ENCODE measurements around the gene SSNA1.

Gene SSNA1

DNA sequence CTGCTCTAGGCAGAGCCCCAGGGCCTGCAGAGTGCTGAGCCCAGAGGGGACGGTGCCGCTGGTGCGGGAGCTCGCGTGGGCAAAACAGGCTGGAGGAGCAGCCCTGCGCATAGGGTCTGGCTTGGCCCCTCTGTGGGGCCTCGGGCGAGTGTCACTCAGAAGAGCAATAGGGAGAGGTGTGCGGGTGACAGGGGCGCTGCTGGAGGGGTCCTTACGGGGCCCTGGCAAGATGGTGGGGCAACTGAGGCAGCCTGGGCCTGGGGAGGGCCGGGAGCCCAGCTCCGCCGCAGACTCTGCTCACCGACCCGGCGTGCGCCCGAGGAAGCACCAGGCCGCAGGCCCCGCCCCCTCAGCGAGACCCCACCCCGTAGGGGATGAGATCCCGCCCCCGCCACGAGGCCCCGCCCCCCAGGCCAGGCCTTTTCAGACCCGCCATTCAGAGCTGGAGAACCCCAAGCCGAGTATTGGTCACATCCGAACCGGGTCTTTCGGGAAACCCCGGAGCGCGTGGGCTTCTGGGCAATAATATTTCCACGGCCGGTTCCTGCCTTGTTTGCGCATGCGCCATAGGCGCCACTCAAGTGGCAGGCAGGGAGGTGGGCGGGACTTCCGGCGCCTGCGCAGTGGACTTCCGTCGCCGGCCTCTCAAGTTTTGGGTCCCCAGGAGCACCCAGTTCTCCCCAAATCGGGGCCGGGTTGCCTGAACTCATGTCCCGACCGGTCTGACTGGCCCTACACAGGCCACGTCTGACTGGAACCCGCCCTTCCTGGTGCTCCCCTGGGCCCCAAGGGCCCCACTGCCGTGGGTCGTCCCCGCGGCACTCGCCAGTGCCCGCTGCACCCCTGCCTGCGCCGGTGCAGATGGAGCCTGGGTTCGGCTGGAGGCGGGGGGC is 34.8 kb downstream of the SSNA1 start:
- peak; percentile 99 for DNase-seq

DNA sequence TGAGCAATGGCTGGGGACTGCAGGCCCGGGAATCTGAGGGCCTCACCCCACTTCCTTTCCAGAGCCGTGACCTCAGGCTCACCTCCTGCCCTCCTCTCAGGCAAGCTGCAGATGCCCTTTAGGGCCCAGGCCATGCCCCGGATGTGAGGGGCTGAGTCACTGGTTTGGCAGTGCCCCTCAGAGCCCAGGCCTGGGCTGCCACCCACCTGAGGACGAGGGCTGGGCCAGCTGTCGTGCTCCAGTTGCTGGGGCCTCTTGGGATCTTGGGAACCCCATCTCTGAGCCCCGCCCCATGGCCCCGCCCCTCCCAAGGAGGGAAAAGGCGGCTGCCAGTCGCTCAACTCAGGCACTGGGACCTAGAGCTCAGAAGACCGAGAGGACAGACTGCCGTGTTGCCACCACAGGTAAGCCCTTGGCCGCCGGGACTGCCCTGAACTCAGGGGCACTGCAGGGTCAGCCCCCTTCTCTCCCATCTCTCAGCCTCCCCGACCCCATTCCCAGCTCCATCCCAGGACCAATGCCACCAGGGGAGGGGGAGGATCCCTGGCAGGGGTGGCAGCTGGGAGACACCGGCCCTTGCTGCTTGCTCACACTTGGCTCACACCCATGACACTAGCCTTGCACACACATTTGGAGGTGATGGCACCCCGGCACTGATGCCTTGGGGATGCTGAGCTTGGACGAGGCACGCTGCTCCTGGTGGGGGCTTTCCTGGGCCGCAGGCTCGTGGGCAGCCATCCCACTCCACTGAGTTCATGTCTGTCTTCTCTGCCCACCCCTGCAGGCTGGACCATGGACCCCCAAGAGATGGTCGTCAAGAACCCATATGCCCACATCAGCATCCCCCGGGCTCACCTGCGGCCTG is 36.6 kb downstream of the SSNA1 start, which contains the start of gene CYSRT1:
CYSRT1 (plus strand) TSS at position 345 of the 865 bp plus-strand sequence; CDS start at position 793, 448 bp downstream.
- DNase-seq: no peak

DNA sequence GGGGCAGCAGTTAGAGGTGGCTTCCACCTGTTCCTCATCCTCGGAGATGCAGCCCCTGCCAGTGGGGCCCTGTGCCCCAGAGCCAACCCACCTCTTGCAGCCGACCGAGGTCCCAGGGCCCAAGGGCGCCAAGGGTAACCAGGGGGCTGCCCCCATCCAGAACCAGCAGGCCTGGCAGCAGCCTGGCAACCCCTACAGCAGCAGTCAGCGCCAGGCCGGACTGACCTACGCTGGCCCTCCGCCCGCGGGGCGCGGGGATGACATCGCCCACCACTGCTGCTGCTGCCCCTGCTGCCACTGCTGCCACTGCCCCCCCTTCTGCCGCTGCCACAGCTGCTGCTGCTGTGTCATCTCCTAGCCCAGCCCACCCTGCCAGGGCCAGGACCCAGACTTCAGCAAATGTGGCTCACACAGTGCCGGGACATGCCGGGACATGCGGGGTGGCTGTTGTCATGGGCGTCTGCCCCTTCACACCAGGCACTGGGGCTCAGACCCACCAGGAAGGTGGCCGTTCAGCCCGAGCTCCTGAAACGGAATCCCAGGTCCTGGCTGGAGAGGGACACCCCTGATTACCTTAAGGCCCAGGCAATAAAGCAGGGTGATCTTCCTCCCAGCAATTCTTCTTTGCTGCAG is 37.3 kb downstream of the SSNA1 start:
- no peak for DNase-seq

DNA sequence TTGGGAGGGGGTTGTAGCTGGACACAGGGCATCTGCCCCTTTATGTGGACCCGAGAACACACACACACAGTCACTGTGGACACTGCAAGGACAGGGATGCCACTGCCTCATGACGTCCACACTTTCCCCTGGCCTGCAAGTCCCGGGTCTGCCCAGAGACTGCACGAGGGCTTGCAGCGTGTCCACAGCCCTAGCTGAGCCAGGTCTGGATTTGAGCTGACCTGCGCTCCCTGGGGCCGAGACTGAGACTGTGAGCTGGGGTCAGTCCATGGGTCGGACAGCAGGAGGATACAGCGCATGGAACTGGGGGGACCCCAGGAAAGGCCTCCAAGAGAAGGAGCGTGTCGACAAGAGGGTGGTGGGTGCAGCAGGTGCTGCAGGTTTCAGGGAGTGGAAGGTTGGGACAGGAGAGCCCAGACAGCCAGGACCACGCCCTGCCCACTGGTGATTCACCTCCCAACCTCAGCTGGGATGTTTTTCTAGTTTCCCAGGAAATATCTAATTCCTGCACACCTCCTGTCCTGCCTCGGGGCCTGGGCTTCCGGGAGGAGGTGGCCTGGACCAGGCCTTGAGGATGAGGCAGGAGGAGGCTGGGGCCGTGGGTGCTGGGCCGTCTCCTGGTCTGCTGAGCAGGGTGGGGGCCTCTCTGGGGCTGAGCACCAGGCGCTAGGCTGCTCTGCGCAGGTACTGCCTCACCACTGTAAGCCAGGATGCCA is 38.0 kb downstream of the SSNA1 start:
- no peak for DNase-seq

DNA sequence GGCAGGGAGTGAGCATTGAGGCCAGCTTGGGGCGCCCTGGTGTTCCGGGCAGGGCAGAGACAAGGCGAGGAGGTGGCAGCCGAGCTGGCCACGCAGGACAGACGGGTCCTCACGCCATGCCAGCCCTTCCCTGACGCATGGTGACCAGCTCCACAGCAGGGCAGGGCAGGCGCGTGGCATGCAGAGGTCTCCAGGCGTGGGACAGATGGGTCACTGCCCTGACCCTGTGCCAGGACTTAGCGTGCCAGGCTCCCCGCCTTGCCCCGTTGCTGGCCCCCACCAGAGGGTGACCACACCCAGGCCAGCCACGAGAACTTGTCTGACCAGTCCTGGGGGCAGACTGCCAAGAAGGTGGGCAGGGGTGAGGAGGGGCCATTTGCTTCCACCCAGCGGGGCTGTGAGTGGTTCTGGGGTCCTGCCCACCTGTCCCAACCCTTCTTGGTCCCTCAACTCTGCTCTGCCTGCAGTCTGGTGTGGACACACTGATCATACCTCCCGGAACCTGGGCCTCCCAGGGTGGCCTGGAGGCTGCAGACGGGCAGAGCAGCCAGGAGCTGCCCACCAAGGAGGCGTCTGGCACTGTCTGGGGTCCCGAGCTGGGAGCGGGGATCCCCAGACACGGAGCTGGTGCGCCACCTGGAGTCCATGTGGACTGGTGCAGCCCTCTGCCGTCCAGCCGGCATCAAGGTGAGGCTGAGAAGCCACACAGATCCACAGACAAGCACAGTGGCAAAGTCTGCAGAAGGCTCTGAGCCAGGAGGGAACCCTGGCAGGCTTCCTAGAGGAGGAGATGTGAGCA is 38.8 kb downstream of the SSNA1 start, which contains the start of gene RNF224:
RNF224 (plus strand) TSS at position 449 of the 799 bp plus-strand sequence. CDS start 834 bp downstream, outside the sequence.
- peak; percentile 91 for DNase-seq

DNA sequence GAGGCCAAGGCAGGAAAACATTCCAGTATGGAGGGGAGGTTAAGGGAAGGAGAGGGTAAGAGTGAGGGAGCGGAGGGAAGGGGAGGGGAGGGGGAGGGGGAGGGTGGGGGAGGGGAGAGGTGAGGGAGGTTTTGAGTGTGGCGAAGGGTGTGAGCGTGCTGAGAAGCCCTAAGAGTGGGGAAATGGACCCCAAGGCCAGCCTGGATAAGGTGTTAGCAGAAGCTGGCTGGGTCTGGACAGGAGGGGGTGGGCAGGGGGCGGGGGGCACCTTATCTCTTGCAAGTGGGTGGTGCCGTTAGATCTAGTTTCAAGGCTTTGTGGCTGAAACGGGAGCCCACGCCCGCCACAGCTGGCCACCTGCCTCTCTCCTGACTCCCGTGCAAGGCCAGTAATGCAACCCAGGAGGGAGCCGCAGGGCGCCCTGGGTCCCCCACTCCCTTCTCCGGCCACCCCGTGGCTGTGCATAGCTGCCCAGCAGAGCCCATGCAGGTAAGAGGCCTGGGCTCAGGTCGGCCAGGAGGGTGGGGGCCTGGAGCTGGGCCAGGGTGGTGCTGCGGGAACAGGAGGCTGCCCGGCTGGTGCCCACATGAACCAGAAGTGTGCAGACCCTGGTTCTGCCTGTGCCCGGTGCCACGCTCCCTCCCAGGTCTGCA is 39.5 kb downstream of the SSNA1 start:
- DNase-seq: no peak

DNA sequence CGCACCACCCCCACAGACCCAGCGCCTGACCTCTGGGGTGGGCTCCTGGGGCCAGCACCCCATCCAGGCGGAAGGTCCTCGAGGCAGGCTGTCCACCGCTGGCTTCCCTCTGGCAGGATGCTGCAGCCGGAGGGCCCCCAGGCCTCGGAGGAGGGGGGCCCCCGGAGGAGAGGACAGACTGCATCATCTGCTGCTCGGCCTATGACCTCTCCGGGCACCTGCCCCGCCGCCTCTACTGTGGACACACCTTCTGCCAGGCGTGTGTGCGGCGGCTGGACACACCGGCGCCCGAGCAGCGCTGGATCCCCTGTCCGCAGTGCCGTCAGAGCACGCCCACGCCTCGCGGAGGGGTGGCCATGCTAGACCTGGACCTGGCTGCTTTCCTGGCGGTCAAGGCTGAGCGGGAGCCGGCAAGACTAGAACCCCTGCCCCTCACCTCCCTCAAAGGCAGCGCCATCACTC is 40.1 kb downstream of the SSNA1 start:
- no peak for DNase-seq

DNA sequence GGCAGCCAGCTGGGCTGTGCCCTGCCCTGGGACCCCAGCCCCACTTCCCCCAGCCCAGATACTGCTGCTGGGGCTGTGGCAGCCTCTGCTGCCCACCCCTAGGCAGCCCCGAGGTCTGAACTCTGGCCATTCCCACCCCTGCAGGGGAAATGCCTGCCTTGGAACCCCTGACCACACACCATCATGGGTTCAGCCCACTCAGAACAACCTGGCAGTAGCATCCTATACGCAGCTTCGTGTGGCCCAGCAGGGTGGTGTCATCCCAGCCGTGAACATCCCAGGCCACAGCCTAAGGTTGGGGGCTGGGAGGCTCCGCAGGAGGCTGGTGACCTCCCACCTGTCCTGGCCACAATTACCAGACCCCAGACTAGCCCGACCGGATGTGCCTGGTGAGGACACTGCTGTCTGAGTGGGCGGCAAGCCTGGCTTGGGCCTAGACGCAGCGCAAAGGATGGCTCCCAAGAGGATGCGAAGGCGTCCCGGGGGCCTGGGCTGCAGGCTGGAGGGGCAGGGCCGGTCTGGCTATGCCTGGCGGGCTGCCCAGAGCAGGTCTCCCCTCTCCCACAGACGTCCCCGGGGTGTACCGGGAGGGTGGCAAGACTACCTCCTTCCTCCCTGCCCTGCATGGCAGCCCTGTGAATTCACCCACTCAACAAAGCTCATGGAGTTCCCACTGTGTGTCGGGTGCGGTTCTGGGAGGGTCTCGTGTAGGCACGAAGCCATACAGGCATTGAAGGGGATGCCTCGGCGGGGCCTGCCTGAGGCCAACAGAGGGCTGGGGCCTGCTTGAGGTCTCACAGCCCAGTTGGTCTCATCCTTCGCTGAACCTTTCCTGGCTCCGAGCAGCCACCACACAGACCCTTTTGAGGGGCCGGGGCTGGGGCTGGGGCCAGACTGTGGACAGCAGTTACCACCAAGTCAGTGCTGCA is 40.8 kb downstream of the SSNA1 start:
- no peak for DNase-seq

DNA sequence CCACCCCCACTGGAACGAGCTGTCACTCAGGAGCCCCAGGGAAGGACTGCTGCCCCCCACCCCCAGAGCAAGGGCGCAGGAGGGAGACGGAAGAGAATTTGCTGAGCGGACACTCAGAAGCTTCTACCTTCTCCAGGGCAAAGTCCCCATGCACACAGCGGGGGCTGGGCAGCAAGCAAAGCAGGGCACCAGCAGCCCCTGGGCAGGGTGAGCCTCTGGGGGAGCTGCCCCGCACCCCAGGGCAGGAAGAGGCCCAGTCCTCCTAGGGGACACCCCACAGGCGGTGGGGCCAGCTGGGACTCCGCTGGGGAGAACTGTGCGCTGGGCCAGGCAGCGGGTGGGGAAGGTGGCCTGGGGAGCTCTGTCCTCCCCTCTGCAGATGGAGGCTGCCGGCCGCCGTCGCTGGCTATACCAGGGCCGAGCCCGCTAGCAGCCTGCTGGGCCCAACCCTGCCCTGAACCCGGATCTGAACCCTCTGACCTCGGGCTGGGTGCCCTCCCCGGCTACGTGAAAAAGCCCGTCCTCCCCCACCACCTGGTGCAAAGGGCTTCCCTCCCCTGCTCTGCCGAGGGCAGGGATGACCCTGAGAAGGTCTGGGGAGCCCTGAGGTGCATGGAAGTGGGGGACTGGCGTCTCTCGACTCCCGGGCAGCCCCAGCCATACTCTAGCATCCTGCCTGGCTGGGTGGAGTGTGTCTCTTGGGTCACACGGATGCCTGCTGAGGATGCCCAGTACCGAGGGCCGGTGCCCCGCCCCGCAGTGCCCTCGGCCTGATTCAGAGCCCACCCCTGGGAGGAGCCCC is 41.6 kb downstream of the SSNA1 start:
- DNase-seq: no peak

DNA sequence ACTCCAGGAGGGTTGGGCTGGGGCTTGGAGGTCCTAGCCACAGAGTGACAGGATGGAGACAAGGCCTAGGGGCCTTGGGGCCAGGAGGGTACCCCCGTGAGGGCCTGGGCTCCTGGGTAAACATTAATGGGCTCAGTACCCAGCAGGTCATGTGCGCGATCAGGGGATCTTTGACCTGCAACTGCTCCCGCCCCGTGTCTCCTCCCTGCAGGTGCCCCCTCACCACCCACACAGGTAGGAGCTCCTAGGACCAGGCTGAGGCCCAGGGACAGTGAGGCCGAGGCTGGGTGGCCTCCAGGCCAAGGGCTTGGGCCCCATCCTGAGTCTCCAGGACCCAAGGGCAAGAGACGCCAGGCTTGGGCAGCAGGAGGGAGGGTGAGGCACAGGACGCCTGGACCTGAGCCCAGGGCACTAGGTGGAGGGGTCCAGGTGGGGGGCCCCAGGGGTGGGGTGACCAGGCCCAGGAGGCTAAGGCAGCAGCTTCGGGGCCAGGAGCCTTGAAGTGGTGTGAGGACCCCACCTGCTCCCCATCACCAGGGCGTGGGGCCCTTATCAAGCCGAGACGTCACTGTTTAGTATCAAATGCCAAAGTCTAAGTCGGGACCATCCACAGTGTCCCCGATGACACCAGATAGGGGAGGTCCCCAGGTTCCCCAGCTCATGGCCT is 42.4 kb downstream of the SSNA1 start, which contains the start of gene SLC34A3:
SLC34A3 (plus strand) TSS at position 197 of the 667 bp plus-strand sequence. CDS start 802 bp downstream, outside the sequence.
- DNase-seq: no peak

DNA sequence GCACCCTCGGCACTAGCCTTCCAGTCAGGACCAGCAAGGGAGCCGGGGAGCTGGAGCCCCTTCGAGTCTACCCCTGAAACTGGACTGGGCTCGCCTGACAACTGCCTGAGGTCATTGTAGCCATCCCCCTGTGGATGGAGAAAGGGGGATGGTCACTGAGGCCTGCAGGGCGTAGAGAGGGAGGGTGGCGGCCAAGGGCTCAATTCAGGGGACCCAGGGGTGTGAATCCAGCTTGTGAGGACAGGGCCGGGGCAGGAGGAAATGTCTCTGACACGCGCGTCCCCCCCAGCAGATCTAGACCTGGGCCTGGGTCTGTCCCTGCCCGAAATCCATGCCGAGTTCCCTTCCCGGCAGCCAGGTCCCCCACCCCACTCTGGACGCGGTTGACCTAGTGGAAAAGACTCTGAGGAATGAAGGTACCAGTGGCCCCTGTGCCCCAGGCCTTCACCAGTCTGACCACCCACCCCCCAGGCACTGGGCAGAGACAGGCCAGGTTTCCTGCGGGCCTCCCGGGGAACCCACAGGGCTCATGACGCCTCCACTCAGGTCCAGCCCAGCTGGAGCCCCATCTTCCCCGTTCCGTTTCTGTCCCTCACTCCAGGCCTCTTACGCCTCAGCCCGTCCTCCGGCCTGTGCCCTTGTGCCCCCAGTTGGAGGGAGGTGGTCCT is 43.0 kb downstream of the SSNA1 start:
- DNase-seq: no peak

DNA sequence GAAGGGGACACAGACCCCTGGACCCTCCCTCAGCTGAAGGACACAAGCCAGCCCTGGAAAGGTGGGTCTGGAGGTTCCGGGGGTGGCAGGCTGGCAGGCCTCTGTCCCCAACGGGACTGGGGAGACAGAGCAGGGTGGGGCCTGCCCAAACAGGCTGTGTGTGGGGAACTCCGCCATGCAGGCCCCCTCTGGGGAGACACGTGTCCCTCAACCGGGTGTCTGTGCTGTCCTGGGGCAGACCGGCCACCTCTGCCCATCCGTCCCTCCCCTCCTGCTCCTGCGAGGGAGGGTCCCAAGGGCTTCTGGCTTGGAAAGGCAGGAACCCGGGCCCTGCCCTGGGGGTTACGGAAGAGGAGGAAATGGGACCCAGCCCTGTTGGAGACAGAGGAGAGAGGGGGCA is 43.6 kb downstream of the SSNA1 start:
- DNase-seq: no peak

DNA sequence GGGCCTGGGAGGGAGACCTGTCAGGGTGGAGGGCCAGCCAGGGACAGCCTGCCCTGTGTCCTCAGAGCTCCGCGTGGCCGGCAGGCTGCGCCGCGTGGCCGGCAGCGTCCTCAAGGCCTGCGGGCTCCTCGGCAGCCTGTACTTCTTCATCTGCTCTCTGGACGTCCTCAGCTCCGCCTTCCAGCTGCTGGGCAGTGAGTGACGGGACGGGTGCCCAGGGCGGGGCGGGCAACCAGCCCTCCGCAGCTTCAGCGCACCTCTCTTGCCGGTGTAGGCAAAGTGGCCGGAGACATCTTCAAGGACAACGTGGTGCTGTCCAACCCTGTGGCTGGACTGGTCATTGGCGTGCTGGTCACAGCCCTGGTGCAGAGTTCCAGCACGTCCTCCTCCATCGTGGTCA is 44.0 kb downstream of the SSNA1 start:
- DNase-seq: no peak

DNA sequence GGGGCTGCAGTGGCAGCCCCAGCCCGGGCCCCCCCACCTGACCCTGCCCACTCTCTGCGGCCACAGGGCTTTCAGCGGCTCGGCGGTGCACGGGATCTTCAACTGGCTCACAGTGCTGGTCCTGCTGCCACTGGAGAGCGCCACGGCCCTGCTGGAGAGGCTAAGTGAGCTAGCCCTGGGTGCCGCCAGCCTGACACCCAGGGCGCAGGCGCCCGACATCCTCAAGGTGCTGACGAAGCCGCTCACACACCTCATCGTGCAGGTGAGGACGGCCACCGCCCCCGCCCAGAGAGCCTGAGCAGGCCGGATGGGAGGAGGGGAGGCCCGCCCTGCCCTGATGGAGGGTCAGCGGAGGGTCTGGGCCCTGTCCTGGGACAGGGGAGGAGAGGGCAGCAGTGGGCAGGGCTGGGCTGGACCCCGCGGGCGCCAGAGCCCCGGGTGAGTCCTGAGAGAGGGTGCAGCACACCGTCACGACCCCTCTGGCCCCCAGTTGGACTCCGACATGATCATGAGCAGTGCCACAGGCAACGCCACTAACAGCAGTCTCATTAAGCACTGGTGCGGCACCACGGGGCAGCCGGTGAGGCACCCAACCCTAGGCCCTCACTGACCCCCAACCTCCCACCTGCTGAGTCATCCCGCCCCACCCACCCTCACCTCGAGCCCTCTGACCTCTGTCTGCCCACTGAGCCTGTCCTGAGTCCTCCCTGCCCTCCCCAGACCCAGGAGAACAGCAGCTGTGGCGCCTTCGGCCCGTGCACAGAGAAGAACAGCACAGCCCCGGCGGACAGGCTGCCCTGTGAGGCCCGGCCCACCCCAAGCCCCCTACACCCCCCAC is 44.9 kb downstream of the SSNA1 start:
- DNase-seq: no peak

DNA sequence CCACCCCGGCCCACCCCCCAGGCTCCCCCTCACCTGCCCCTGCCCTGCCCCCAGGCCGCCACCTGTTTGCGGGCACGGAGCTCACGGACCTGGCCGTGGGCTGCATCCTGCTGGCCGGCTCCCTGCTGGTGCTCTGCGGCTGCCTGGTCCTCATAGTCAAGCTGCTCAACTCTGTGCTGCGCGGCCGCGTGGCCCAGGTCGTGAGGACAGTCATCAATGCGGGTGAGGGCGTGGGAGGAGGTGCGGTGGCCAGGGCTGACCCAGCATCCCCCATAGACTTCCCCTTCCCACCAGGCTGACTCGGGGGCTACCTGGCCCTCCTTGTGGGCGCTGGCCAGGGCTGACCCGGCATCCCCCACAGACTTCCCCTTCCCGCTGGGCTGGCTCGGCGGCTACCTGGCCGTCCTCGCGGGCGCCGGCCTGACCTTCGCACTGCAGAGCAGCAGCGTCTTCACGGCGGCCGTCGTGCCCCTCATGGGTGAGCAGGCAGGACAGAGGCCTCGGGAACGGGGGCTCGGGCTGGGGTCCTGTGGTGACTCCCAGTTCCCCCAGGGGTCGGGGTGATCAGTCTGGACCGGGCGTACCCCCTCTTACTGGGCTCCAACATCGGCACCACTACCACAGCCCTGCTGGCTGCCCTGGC is 45.7 kb downstream of the SSNA1 start:
- no peak for DNase-seq
